K562 (cell line): ENCODE data around the gene PRSS37. TPM values are rescaled to one million over a fixed set of nuclear protein-coding genes. Genes with fewer than 3 reads are reported as not detected.

Experiments
- ATAC-seq: fragments of 200-7000 bp; cut with Tn5 transposase; 3 replicates; pipeline ENCODE4 v1.9.1; 2020; ENCODE audit warnings: moderate library complexity
- BruUV-seq: library from RNA; stranded (reverse); fragments of 400-500 nt; replicated peaks from 2 replicates; lab custom pipeline; 2021; lab: Mats Ljungman, UMichigan
- CTCF ChIA-PET: fragments of 300-600 bp; formaldehyde crosslinking; extraction: SDS; loops from one replicate; lab custom pipeline; 2021; ENCODE audit warnings: low intra/inter-chr PET ratio; lab: Yijun Ruan, JAX
- POLR2A ChIA-PET: fragments of 300-600, 350-650 bp; sonication (Branson Sonifier 250); formaldehyde crosslinking; extraction: SDS; loops from one replicate; lab custom pipeline; 2021; ENCODE audit warnings: antibody characterized with exemption, inconsistent platforms; lab: Yijun Ruan, JAX
- DNase-seq, 4 experiments: peaks; one replicate each; pipeline versions ENCODE4 v3.0.0 to v3.0.0-alpha.2; 2011 to 2018; ENCODE audit warnings: low spot score in 3 of 4, mixed read lengths in 3 of 4; ENCODE audit errors: extremely low read depth in 1 of 4
- FAIRE-seq: peaks from 2 replicates; lab custom pipeline; 2011; peaks lifted over from hg19 to GRCh38; lab: Jason Lieb, UNC
- H2AFZ ChIP-seq: 2 replicates; pipeline ENCODE4 v1.6.0; 2011; ENCODE audit warnings: low read depth, low read length, control low read depth, inconsistent platforms
- H3K27ac ChIP-seq: fragments of 200-600 bp; 3 replicates; pipeline ENCODE4 v1.8.0; 2011; ENCODE audit warnings: low read depth, mild to moderate bottlenecking, control low read depth, inconsistent platforms, low read length, moderate library complexity, mixed read lengths; ENCODE audit errors: extremely low read depth
- H3K27me3 ChIP-seq, 2 experiments: fragments of 300-600 bp in 1 of 2; 2 replicates in 1 of 2; 3 replicates in 1 of 2; pipeline versions ENCODE4 v1.6.0 to v1.8.0; 2011; ENCODE audit warnings: inconsistent platforms in 2 of 2, low read length in 2 of 2, mild to moderate bottlenecking in 1 of 2, mixed read lengths in 1 of 2, moderate library complexity in 1 of 2; ENCODE audit not compliant: control insufficient read depth in 2 of 2, insufficient read depth in 2 of 2
- H3K36me3 ChIP-seq: fragments of 300-600 bp; 3 replicates; pipeline ENCODE4 v1.8.0; 2011; ENCODE audit warnings: mild to moderate bottlenecking, low read length, inconsistent platforms; ENCODE audit not compliant: control insufficient read depth, insufficient read depth
- H3K4me1 ChIP-seq, 2 experiments: fragments of 200-600 bp in 1 of 2; replicated peaks in 1 of 2; 2 replicates in 1 of 2; 3 replicates in 1 of 2; pipeline versions ENCODE4 v1.5.1 to v1.8.0; 2011; ENCODE audit warnings: inconsistent platforms in 2 of 2, low read length in 2 of 2, mild to moderate bottlenecking in 1 of 2, mixed read lengths in 1 of 2, moderate library complexity in 1 of 2; ENCODE audit not compliant: control insufficient read depth in 2 of 2, insufficient read depth in 2 of 2
- H3K4me2 ChIP-seq: 2 replicates; pipeline ENCODE4 v1.6.1; 2011; ENCODE audit warnings: low read length, control low read depth, inconsistent platforms, mixed read lengths; ENCODE audit not compliant: insufficient read depth
- H3K4me3 ChIP-seq: fragments of 200-600 bp; sonication (generic), shearing (Covaris generic); 2 replicates; pipeline ENCODE4 v1.5.1; 2016; ENCODE audit warnings: control low read depth, inconsistent platforms
- H3K79me2 ChIP-seq: fragments of 200-600 bp; 3 replicates; pipeline ENCODE4 v1.8.0; 2011; ENCODE audit warnings: low read length, inconsistent platforms; ENCODE audit not compliant: control insufficient read depth, insufficient read depth
- H3K9ac ChIP-seq, 2 experiments: 2 replicates each; pipeline versions ENCODE4 v1.6.0 to v1.6.1; 2011; ENCODE audit warnings: low read depth in 2 of 2, low read length in 2 of 2, control low read depth in 1 of 2, inconsistent platforms in 1 of 2, mild to moderate bottlenecking in 1 of 2, mixed read lengths in 1 of 2; ENCODE audit not compliant: insufficient read depth in 1 of 2
- H3K9me1 ChIP-seq: one replicate; pipeline ENCODE4 v1.6.0; 2011; ENCODE audit warnings: inconsistent platforms, mild to moderate bottlenecking, low read length, moderate library complexity; ENCODE audit not compliant: control insufficient read depth, insufficient read depth
- H3K9me3 ChIP-seq: replicated peaks from 2 replicates; pipeline ENCODE4 v1.5.1; 2011; ENCODE audit warnings: low read depth, low read length, inconsistent platforms; ENCODE audit not compliant: control insufficient read depth, insufficient read depth
- H4K20me1 ChIP-seq: replicated peaks from 2 replicates; pipeline ENCODE4 v1.6.1; 2011; ENCODE audit warnings: low read length, inconsistent platforms, mixed read lengths; ENCODE audit not compliant: control insufficient read depth, insufficient read depth
- CEBPG ChIP-seq, 3 experiments: fragments of 200-800 bp in 1 of 3; sonication (Bioruptor generic) in 1 of 3; sonication (generic) in 1 of 3; formaldehyde crosslinking in 1 of 3; IDR thresholded peaks in 2 of 3; conservative IDR thresholded peaks in 1 of 3; 2 replicates each; pipeline versions ENCODE4 v1.6.1 to v1.8.0; 2016 to 2022; ENCODE audit warnings: missing compliant biosample characterization in 2 of 3, missing genetic modification characterization in 2 of 3, mild to moderate bottlenecking in 1 of 3, missing genetic modification reagents in 1 of 3
- GTF2A2 ChIP-seq: IDR thresholded peaks from 2 replicates; pipeline ENCODE4 v1.6.1; 2016; ENCODE audit warnings: mild to moderate bottlenecking, missing genetic modification characterization, missing compliant biosample characterization
- HMGN3 ChIP-seq: IDR thresholded peaks from 2 replicates; pipeline ENCODE4 v1.6.1; 2011; ENCODE audit warnings: borderline replicate concordance, low read depth, mild to moderate bottlenecking, mixed read lengths, low read length; ENCODE audit not compliant: insufficient read length; ENCODE audit errors: extremely low read depth
- MAFG ChIP-seq: fragments of 450-650 bp; conservative IDR thresholded peaks from 2 replicates; pipeline ENCODE4 v1.6.1; 2016; ENCODE audit warnings: missing genetic modification characterization, missing compliant biosample characterization
- MCM5 ChIP-seq: fragments of 450-650 bp; IDR thresholded peaks from 2 replicates; pipeline ENCODE4 v1.6.1; 2016; ENCODE audit warnings: low read depth
- MED1 ChIP-seq: sonication (generic); formaldehyde crosslinking; IDR thresholded peaks from 2 replicates; pipeline ENCODE4 v1.8.1; 2023; ENCODE audit warnings: missing genetic modification reagents, borderline replicate concordance
- NFYB ChIP-seq: IDR thresholded peaks from 2 replicates; pipeline ENCODE4 v1.6.1; 2011; ENCODE audit warnings: mild to moderate bottlenecking, moderate library complexity; ENCODE audit not compliant: insufficient read length; ENCODE audit errors: extremely low read depth
- PCBP1 ChIP-seq: fragments of 200-400 bp; formaldehyde crosslinking; IDR thresholded peaks from 2 replicates; pipeline ENCODE4 v1.6.1; 2018; ENCODE audit warnings: mild to moderate bottlenecking, low read depth, low read length; ENCODE audit not compliant: poor library complexity, severe bottlenecking
- PML ChIP-seq: IDR thresholded peaks from 2 replicates; pipeline ENCODE4 v1.6.1; 2012; ENCODE audit warnings: low read length, inconsistent platforms
- ZC3H4 ChIP-seq: sonication (generic); formaldehyde crosslinking; IDR thresholded peaks from 2 replicates; pipeline ENCODE4 v1.9.0; 2021; ENCODE audit warnings: missing genetic modification reagents, borderline replicate concordance
- ZNF316 ChIP-seq: fragments of 450-650 bp; IDR thresholded peaks from 2 replicates; pipeline ENCODE4 v1.6.1; 2016
- WGBS: fragments of 100-300 bp; shearing (Covaris generic); methylation state at CpG from one replicate; pipeline ENCODE4 v1.1.6; 2016; ENCODE audit warnings: low coverage, mixed read lengths; ENCODE audit not compliant: insufficient coverage; ENCODE audit errors: missing lambda C conversion rate; 5-methylcytosine and 5-hydroxymethylcytosine counted together
- in situ Hi-C: fragments of 300-500 bp; cut with MboI; formaldehyde crosslinking; loops from 4 replicates; pipeline ENCODE4 v1.15.0; 2018; ENCODE audit warnings: inconsistent platforms, mixed read lengths
- intact Hi-C: fragments of 100-400 bp; cut with micrococcal nuclease; formaldehyde crosslinking; loops from 2 replicates; pipeline ENCODE4 v1.14.2; 2022
- polyA plus RNA-seq, 8 experiments: library from polyadenylated mRNA; depleted of rRNA in 4 of 8; stranded (reverse) in 5 of 8; unstranded in 3 of 8; fragments of >200 nt; fragmentation: Nextera tagmentation in 2 of 8; fragmentation: Illumina TruSeq in 1 of 8; extraction: Ambion mirVana in 2 of 8; extraction: Trizol in 1 of 8; gene quantifications; 2 replicates each; pipeline versions ENCODE4 v1.2.1 to v1.2.3, GENCODE V29; 2011 to 2014; ENCODE audit warnings: inconsistent platforms in 1 of 8, missing spikeins in 1 of 8
- total RNA-seq, 7 experiments: library from RNA; depleted of rRNA in 6 of 7; stranded (reverse); fragments of >200 nt in 6 of 7; fragmentation: Illumina TruSeq in 2 of 7; extraction: Trizol in 2 of 7; gene quantifications; 2 replicates each; pipeline versions ENCODE4 v1.2.1 to v1.2.3, GENCODE V29; 2011 to 2021; ENCODE audit warnings: low replicate concordance in 1 of 7
- TF ChIP-seq, protein P1 (sequence below): IDR thresholded peaks from 2 replicates; pipeline ENCODE4 v1.6.1; 2011; ENCODE audit not compliant: insufficient read length; ENCODE audit errors: extremely low read depth
- TF ChIP-seq, protein P2 (sequence below): fragments of 250-450 bp; sonication (Bioruptor Pico); IDR thresholded peaks from 2 replicates; pipeline ENCODE4 v1.4.0; 2020; ENCODE audit warnings: mild to moderate bottlenecking

Gene PRSS37
- total and polyA plus RNA-seq, 9 of the 15 experiments (the other 6 are each of a cell fraction or from before 2014, with no cell fraction given): not detected

DNA sequence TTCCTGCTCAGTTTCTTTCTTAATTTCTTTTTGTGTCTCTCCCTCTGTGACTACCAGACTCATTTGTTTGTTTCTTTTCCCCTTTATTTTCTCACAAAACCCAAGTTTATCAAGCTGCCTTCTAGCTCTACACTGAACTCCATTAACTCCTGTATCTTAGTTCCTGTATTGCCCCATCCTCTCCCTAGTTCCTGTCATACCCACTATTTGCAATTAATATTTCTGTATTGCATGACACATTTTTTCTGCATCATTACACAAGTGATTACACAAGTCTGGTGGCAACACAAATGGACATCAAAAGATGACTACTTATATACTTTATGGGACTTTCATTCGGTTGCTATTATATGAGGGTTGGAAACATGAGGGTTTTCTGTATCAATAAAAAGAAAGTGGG is 48.0 kb upstream of the PRSS37 start:
- ChIA-PET POLR2A (no interaction called here), CTCF (no interaction called here)
- H3K9ac ChIP-seq: no peak overlapping the region
- H2AFZ ChIP-seq: no peak overlapping the region
- BruUV-seq: no TSS peak
- DNase-seq (no peak), ATAC-seq (no peak), FAIRE-seq (no peak)
- no peak overlapping the region for H3K4me2 ChIP-seq
- TF ChIP-seq, protein P1, sequence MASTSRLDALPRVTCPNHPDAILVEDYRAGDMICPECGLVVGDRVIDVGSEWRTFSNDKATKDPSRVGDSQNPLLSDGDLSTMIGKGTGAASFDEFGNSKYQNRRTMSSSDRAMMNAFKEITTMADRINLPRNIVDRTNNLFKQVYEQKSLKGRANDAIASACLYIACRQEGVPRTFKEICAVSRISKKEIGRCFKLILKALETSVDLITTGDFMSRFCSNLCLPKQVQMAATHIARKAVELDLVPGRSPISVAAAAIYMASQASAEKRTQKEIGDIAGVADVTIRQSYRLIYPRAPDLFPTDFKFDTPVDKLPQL: no peak
- TF ChIP-seq GTF2A2 (tag) (no peak), MED1 (CRISPR knock-in tag) (no peak), MAFG (tag) (no peak), HMGN3 (no peak), MCM5 (no peak), ZNF316 (no peak), PCBP1 (no peak), NFYB (no peak), ZC3H4 (CRISPR knock-in tag) (no peak), CEBPG (CRISPR knock-in tag; IDR thresholded peaks at IDR 0.05) (no peak), CEBPG (tag; conservative IDR thresholded peaks at IDR 0.05 in 1 of 2, IDR thresholded peaks at IDR 0.05 in 1 of 2) (no peak), PML (no peak)
- TF ChIP-seq, protein P2, sequence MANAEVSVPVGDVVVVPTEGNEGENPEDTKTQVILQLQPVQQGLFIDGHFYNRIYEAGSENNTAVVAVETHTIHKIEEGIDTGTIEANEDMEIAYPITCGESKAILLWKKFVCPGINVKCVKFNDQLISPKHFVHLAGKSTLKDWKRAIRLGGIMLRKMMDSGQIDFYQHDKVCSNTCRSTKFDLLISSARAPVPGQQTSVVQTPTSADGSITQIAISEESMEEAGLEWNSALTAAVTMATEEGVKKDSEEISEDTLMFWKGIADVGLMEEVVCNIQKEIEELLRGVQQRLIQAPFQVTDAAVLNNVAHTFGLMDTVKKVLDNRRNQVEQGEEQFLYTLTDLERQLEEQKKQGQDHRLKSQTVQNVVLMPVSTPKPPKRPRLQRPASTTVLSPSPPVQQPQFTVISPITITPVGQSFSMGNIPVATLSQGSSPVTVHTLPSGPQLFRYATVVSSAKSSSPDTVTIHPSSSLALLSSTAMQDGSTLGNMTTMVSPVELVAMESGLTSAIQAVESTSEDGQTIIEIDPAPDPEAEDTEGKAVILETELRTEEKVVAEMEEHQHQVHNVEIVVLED: no peak
- no peaks in the 10 kb centered on the region for H3K4me1 ChIP-seq
- WGBS: 0% methylated on average over 1 of the region's 1 CpG
- no peaks in the 10 kb centered on the region for H4K20me1 ChIP-seq
- no peaks in the 10 kb centered on the region for H3K9me1 ChIP-seq
- no peaks in the 10 kb centered on the region for H3K79me2 ChIP-seq
- H3K9me3 ChIP-seq: 0 out of 2 replicates have a peak, but pooled peaks cover 1% of the 10 kb centered on the region
- no peak overlapping the region for H3K27ac ChIP-seq
- no peaks in the 10 kb centered on the region for H3K36me3 ChIP-seq
- in situ Hi-C loops (no loop called here), intact Hi-C loops (no loop called here)
- no peak overlapping the region for H3K4me3 ChIP-seq
- no peaks in the 10 kb centered on the region for H3K27me3 ChIP-seq
